SIG-M5 treated with dmso at 0.1 percent for 504 hours (cell line): ENCODE measurements around the gene RNASEH2A.
A peak's percentile ranks its signal among the peaks of the same experiment; 100 is the strongest.
"Not testable (repeated sequence)": the region's sequence is repeated elsewhere in the genome, so short reads cannot be mapped to it uniquely, and the experiment has no call there.

Experiments
- DNase-seq: peaks from one replicate; lab custom pipeline; 2025; ENCODE audit not compliant: unreplicated experiment; lab: John Stamatoyannopoulos, UW

The RNASEH2A gene

GRCh38 chr19:12828494-12828893 is 22.1 kb downstream of the RNASEH2A start:
- peak; percentile 25 for DNase-seq

- DNase-seq: no peak
These were observed 27.0 kb downstream of the RNASEH2A start for GRCh38 chr19:12833418-12833737.

- DNase-seq: peak; percentile 18
These were observed 27.6 kb downstream of the RNASEH2A start for GRCh38 chr19:12833738-12834565.

- no peak for DNase-seq
These were observed 28.2 kb downstream of the RNASEH2A start, which contains the start of gene RTBDN for GRCh38 chr19:12834566-12834943. RTBDN (minus strand) TSS chr19:12834579; CDS start chr19:12829979, 4,600 bp downstream.

- DNase-seq: no peak
These were observed 28.8 kb downstream of the RNASEH2A start for GRCh38 chr19:12834976-12835757.

GRCh38 chr19:12836529-12836863 is 30.1 kb downstream of the RNASEH2A start:
- DNase-seq: no peak

- no peak for DNase-seq
These were observed 30.8 kb downstream of the RNASEH2A start for GRCh38 chr19:12837225-12837624.

GRCh38 chr19:12838182-12838885 is 31.9 kb downstream of the RNASEH2A start, which contains the start of gene MAST1:
MAST1 (plus strand) TSS chr19:12838515; CDS start chr19:12838573, 58 bp downstream.
- DNase-seq: peak; percentile 52

- peak; percentile 11 for DNase-seq
These were observed 32.7 kb downstream of the RNASEH2A start for GRCh38 chr19:12838886-12839756.

- DNase-seq: peak; percentile 44
These were observed 34.0 kb downstream of the RNASEH2A start for GRCh38 chr19:12840091-12841079.

GRCh38 chr19:12841094-12841493 is 34.7 kb downstream of the RNASEH2A start:
- DNase-seq: no peak

- DNase-seq: no peak
These were observed 36.1 kb downstream of the RNASEH2A start for GRCh38 chr19:12842511-12842910.

- DNase-seq: no peak
These were observed 36.9 kb downstream of the RNASEH2A start for GRCh38 chr19:12843328-12843727.

GRCh38 chr19:12843999-12844732 is 37.8 kb downstream of the RNASEH2A start:
- no peak for DNase-seq

- not testable (repeated sequence) for DNase-seq
These were observed 40.2 kb downstream of the RNASEH2A start for GRCh38 chr19:12846613-12847012.

- DNase-seq: peak; percentile 64
These were observed 41.1 kb downstream of the RNASEH2A start for GRCh38 chr19:12847159-12848139.

- no peak for DNase-seq
These were observed 50.3 kb downstream of the RNASEH2A start for GRCh38 chr19:12856653-12857052.
